Measurements from ENCODE around the gene VPS26C. TPM values are rescaled to one million over a fixed set of nuclear protein-coding genes. Genes with fewer than 3 reads are reported as not detected.

VPS26C gene
- total and polyA plus RNA-seq, 9 of the 15 experiments (the other 6 are each of a cell fraction or from before 2014, with no cell fraction given) = 32.8 to 48.7 (median 42.1) TPM

- no peak for FAIRE-seq
- in situ Hi-C loops (cut with MboI) (no loop called here), intact Hi-C loops (cut with micrococcal nuclease) (no loop called here)
- POLR2A ChIA-PET = interaction anchor here (0.6 to 2.0 kb wide), 7 partner anchors 11 to 319 kb away, joined by 3 to 5 read pairs (median 3); partner anchors contain the start of gene VPS26C
- Histone ChIP-seq H3K79me2 (ENCODE audit: control insufficient read depth, insufficient read depth, low read length) (peaks cover 84% of the 10 kb centered on the region), H4K20me1 (replicated peaks; ENCODE audit: control insufficient read depth, insufficient read depth, low read length) (0 out of 2 replicates have a peak, but pooled peaks cover 7% of the 10 kb centered on the region), H3K9ac (ENCODE audit: insufficient read depth in 1 of 2, low read depth in 2 of 2, low read length in 2 of 2) (no peak overlapping the region), H3K4me2 (ENCODE audit: insufficient read depth, low read length) (no peak overlapping the region), H3K9me3 (replicated peaks; ENCODE audit: control insufficient read depth, insufficient read depth, low read depth, low read length) (no peaks in the 10 kb centered on the region), H3K4me1 (replicated peaks in 1 of 2; ENCODE audit: control insufficient read depth in 2 of 2, insufficient read depth in 2 of 2, low read length in 2 of 2) (peaks cover 9% of the 10 kb centered on the region in 2 experiments; a peak in 4 of 5 replicates), H3K36me3 (ENCODE audit: control insufficient read depth, insufficient read depth, low read length) (peaks cover 23% of the 10 kb centered on the region), H3K4me3 (no peak overlapping the region), H3K27me3 (ENCODE audit: control insufficient read depth in 2 of 2, insufficient read depth in 2 of 2, low read length in 2 of 2) (no peaks in the 10 kb centered on the region), H2AFZ (ENCODE audit: low read depth, low read length) (no peak overlapping the region), H3K9me1 (ENCODE audit: control insufficient read depth, insufficient read depth, low read length) (peaks cover 3% of the 10 kb centered on the region), H3K27ac (ENCODE audit: extremely low read depth, low read depth, low read length) (no peak overlapping the region)
- TF ChIP-seq LARP7 (IDR thresholded peaks at IDR 0.05) (no peak), FOXP1 (CRISPR knock-in tag; IDR thresholded peaks at IDR 0.05) (no peak), PTRF (tag; IDR thresholded peaks at IDR 0.05) (no peak), HDAC6 (IDR thresholded peaks at IDR 0.05; ENCODE audit: low read depth, low read length) (no peak), RBM22 (IDR thresholded peaks at IDR 0.05; ENCODE audit: low read depth, low read length, poor library complexity, severe bottlenecking) (no peak), ZNF124 (CRISPR knock-in tag; IDR thresholded peaks at IDR 0.05) (no peak), NONO (IDR thresholded peaks at IDR 0.05; ENCODE audit: low read depth in 2 of 2, low read length in 1 of 2) (no peak), EGR1 (conservative IDR thresholded peaks at IDR 0.05) (no peak), RB1 (IDR thresholded peaks at IDR 0.05; ENCODE audit: low read depth) (no peak), ATF2 (CRISPR knock-in tag; IDR thresholded peaks at IDR 0.05) (no peak), CCAR2 (IDR thresholded peaks at IDR 0.05; ENCODE audit: low read depth, low read length) (no peak), ZNF12 (CRISPR knock-in tag; IDR thresholded peaks at IDR 0.05) (no peak), ETV5 (CRISPR knock-in tag; IDR thresholded peaks at IDR 0.05; ENCODE audit: low read depth) (no peak)
- TF ChIP-seq, protein P1, sequence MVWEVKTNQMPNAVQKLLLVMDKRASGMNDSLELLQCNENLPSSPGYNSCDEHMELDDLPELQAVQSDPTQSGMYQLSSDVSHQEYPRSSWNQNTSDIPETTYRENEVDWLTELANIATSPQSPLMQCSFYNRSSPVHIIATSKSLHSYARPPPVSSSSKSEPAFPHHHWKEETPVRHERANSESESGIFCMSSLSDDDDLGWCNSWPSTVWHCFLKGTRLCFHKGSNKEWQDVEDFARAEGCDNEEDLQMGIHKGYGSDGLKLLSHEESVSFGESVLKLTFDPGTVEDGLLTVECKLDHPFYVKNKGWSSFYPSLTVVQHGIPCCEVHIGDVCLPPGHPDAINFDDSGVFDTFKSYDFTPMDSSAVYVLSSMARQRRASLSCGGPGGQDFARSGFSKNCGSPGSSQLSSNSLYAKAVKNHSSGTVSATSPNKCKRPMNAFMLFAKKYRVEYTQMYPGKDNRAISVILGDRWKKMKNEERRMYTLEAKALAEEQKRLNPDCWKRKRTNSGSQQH (CRISPR knock-in tag; IDR thresholded peaks at IDR 0.05) = no peak
- TF ChIP-seq, protein P2, sequence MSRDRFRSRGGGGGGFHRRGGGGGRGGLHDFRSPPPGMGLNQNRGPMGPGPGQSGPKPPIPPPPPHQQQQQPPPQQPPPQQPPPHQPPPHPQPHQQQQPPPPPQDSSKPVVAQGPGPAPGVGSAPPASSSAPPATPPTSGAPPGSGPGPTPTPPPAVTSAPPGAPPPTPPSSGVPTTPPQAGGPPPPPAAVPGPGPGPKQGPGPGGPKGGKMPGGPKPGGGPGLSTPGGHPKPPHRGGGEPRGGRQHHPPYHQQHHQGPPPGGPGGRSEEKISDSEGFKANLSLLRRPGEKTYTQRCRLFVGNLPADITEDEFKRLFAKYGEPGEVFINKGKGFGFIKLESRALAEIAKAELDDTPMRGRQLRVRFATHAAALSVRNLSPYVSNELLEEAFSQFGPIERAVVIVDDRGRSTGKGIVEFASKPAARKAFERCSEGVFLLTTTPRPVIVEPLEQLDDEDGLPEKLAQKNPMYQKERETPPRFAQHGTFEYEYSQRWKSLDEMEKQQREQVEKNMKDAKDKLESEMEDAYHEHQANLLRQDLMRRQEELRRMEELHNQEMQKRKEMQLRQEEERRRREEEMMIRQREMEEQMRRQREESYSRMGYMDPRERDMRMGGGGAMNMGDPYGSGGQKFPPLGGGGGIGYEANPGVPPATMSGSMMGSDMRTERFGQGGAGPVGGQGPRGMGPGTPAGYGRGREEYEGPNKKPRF (IDR thresholded peaks at IDR 0.05; ENCODE audit: low read depth, low read length) = no peak
- TF ChIP-seq, protein P3, sequence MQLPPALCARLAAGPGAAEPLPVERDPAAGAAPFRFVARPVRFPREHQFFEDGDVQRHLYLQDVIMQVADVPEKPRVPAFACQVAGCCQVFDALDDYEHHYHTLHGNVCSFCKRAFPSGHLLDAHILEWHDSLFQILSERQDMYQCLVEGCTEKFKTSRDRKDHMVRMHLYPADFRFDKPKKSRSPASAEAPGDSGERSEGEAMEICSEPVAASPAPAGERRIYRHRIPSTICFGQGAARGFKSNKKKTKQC (CRISPR knock-in tag; IDR thresholded peaks at IDR 0.05) = no peak
- TF ChIP-seq, protein P4, sequence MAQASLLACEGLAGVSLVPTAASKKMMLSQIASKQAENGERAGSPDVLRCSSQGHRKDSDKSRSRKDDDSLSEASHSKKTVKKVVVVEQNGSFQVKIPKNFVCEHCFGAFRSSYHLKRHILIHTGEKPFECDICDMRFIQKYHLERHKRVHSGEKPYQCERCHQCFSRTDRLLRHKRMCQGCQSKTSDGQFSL (CRISPR knock-in tag; IDR thresholded peaks at IDR 0.05) = no peak
- TF ChIP-seq, protein P4 (tag; IDR thresholded peaks at IDR 0.05) = no peak
- ATAC-seq = no peak
- no peak for DNase-seq (ENCODE audit: extremely low read depth in 1 of 4, low spot score in 3 of 4)
- BruUV-seq (replicated peaks) = no TSS peak
- 89% methylated on average over 4 of the region's 6 CpGs for WGBS (ENCODE audit: insufficient coverage, low coverage, missing lambda C conversion rate)
- CTCF ChIA-PET (ENCODE audit: low intra/inter-chr PET ratio) = no interaction called here
Measured at GRCh38 chr21:37243961-37244360, 23.2 kb downstream of the VPS26C start.

Data from K562 (cell line).